Measurements from ENCODE around the gene FAM169A. TPM values are rescaled to one million over a fixed set of nuclear protein-coding genes. Genes with fewer than 3 reads are reported as not detected.
"Not testable (repeated sequence)": the region's sequence is repeated elsewhere in the genome, so short reads cannot be mapped to it uniquely, and the experiment has no call there.

Gene FAM169A
- total RNA-seq, 2 donors from 2014 or later, result 4.2 to 5.0 TPM

- Histone ChIP-seq H3K4me3 (no peak overlapping the region), H3K9me3 (no peaks in the 10 kb centered on the region), H3K36me3 (no peaks in the 10 kb centered on the region), H3K27me3 (peaks cover 0 to 8% of the 10 kb centered on the region in 2 donors), H3K4me1 (peaks cover 0 to 14% of the 10 kb centered on the region in 2 donors), H3K27ac (no peak overlapping the region)
- TF ChIP-seq, protein P1, sequence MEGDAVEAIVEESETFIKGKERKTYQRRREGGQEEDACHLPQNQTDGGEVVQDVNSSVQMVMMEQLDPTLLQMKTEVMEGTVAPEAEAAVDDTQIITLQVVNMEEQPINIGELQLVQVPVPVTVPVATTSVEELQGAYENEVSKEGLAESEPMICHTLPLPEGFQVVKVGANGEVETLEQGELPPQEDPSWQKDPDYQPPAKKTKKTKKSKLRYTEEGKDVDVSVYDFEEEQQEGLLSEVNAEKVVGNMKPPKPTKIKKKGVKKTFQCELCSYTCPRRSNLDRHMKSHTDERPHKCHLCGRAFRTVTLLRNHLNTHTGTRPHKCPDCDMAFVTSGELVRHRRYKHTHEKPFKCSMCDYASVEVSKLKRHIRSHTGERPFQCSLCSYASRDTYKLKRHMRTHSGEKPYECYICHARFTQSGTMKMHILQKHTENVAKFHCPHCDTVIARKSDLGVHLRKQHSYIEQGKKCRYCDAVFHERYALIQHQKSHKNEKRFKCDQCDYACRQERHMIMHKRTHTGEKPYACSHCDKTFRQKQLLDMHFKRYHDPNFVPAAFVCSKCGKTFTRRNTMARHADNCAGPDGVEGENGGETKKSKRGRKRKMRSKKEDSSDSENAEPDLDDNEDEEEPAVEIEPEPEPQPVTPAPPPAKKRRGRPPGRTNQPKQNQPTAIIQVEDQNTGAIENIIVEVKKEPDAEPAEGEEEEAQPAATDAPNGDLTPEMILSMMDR (IDR thresholded peaks at IDR 0.05), result no peak
- no peak for DNase-seq (ENCODE audit: low spot score)
These were observed 2.5 kb downstream of the FAM169A start for GRCh38 chr5:74863726-74864125.

- TF ChIP-seq, protein P1 (IDR thresholded peaks at IDR 0.05), result no peak
- no peak for DNase-seq (ENCODE audit: low spot score)
- peaks cover 0 to 14% of the 10 kb centered on the region in 2 donors for H3K4me1 ChIP-seq
- H3K4me3 ChIP-seq, result no peak overlapping the region
- no peaks in the 10 kb centered on the region for H3K36me3 ChIP-seq
- no peaks in the 10 kb centered on the region for H3K9me3 ChIP-seq
- no peak overlapping the region for H3K27ac ChIP-seq
- H3K27me3 ChIP-seq, result peaks cover 0 to 8% of the 10 kb centered on the region in 2 donors
These were observed 4.0 kb downstream of the FAM169A start for GRCh38 chr5:74862221-74862620.

DNA sequence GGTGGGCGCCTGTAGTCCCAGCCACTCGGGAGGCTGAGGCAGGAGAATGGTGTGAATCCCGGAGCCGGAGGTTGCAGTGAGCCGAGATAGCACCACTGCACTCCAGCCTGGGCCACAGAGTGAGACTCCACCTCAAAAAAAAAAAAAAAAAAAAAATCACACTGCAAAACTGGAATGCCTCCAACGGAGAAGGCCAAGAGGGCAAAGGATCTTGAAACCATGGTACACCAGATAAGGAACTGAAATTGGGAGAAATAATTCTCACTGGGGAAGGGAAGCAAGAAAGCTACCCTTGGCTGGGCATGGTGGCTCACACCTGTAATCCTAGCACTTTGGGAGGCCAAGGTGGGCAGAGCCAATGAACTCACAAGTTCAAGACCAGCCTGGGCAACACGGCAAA lies 9.2 kb downstream of the FAM169A start:
- not testable (repeated sequence) for DNase-seq (ENCODE audit: low spot score); H3K4me3 ChIP-seq; H3K4me1 ChIP-seq

GRCh38 chr5:74853256-74853655 lies 12.9 kb downstream of the FAM169A start:
- no peaks in the 10 kb centered on the region for H3K27me3 ChIP-seq
- no peaks in the 10 kb centered on the region for H3K36me3 ChIP-seq
- no peak overlapping the region for H3K4me3 ChIP-seq
- H3K27ac ChIP-seq, result no peak overlapping the region
- TF ChIP-seq, protein P1 (IDR thresholded peaks at IDR 0.05), result no peak
- DNase-seq (ENCODE audit: low spot score), result no peak
- H3K4me1 ChIP-seq, result peaks cover 0 to 4% of the 10 kb centered on the region in 2 donors
- peaks cover 0 to 4% of the 10 kb centered on the region in 2 donors for H3K9me3 ChIP-seq

More for the DNA sequence above, 9.2 kb downstream of the FAM169A start:
- not testable (repeated sequence) for H3K27me3 ChIP-seq, H3K27ac ChIP-seq, H3K9me3 ChIP-seq, H3K36me3 ChIP-seq

- Histone ChIP-seq H3K27me3 (no peaks in the 10 kb centered on the region), H3K9me3 (peaks cover 0 to 4% of the 10 kb centered on the region in 2 donors), H3K36me3 (no peaks in the 10 kb centered on the region), H3K4me3 (no peak overlapping the region), H3K4me1 (peaks cover 0 to 4% of the 10 kb centered on the region in 2 donors), H3K27ac (no peak overlapping the region)
- TF ChIP-seq, protein P1 (IDR thresholded peaks at IDR 0.05), result no peak
- DNase-seq (ENCODE audit: low spot score), result no peak
These were observed 14.4 kb downstream of the FAM169A start for GRCh38 chr5:74851684-74852353.

GRCh38 chr5:74850789-74851425 lies 15.3 kb downstream of the FAM169A start:
- Histone ChIP-seq H3K4me3 (no peak overlapping the region), H3K27me3 (no peaks in the 10 kb centered on the region), H3K4me1 (peaks cover 0 to 4% of the 10 kb centered on the region in 2 donors), H3K36me3 (no peaks in the 10 kb centered on the region), H3K27ac (no peak overlapping the region), H3K9me3 (peaks cover 0 to 2% of the 10 kb centered on the region in 2 donors)
- TF ChIP-seq, protein P1 (IDR thresholded peaks at IDR 0.05), result no peak
- DNase-seq (ENCODE audit: low spot score), result no peak

Data from right atrium auricular region (tissue), 2 donors.